RPMI7951 (cell line): ENCODE results near the gene KIF26B. TPM values are rescaled to one million over a fixed set of nuclear protein-coding genes. Genes with fewer than 3 reads are reported as not detected.
A peak's percentile ranks its signal among the peaks of the same experiment; 100 is the strongest.

Experiments
- DNase-seq: peaks from one replicate; pipeline ENCODE4 v3.0.0-alpha.2; 2012; ENCODE audit warnings: low read depth
- total RNA-seq: library from RNA; depleted of rRNA; stranded (reverse); fragments of >200 nt; shearing (Covaris generic); gene quantifications from 2 replicates; pipeline ENCODE4 v1.2.3, GENCODE V29; 2014

KIF26B gene
- total RNA-seq, 1 experiment from 2014 or later: 2.3 TPM

- no peak for DNase-seq
Measured at GRCh38 chr1:245679821-245680780, 525.3 kb downstream of the KIF26B start.

- DNase-seq: peak; percentile 14
Measured at GRCh38 chr1:245682638-245683628, 528.1 kb downstream of the KIF26B start.

GRCh38 chr1:245683676-245684075, 528.9 kb downstream of the KIF26B start:
- DNase-seq: no peak

- DNase-seq: no peak
Measured at GRCh38 chr1:245684166-245684565, 529.4 kb downstream of the KIF26B start.

GRCh38 chr1:245684571-245684970, 529.8 kb downstream of the KIF26B start:
- DNase-seq: no peak

- no peak for DNase-seq
Measured at GRCh38 chr1:245685111-245685810, 530.5 kb downstream of the KIF26B start.

- DNase-seq: no peak
Measured at GRCh38 chr1:245686006-245686405, 531.2 kb downstream of the KIF26B start.

- DNase-seq: no peak
Measured at GRCh38 chr1:245686446-245687030, 531.8 kb downstream of the KIF26B start.

GRCh38 chr1:245687152-245687635, 532.4 kb downstream of the KIF26B start:
- no peak for DNase-seq

- DNase-seq: no peak
Measured at GRCh38 chr1:245687636-245688535, 533.1 kb downstream of the KIF26B start.

GRCh38 chr1:245688536-245689453, 534.0 kb downstream of the KIF26B start:
- no peak for DNase-seq

- DNase-seq: no peak
Measured at GRCh38 chr1:245690156-245690690, 535.4 kb downstream of the KIF26B start.

- DNase-seq: no peak
Measured at GRCh38 chr1:245690946-245691541, 536.3 kb downstream of the KIF26B start.

- DNase-seq: no peak
Measured at GRCh38 chr1:245691897-245692296, 537.1 kb downstream of the KIF26B start.

GRCh38 chr1:245692318-245692717, 537.5 kb downstream of the KIF26B start:
- DNase-seq: no peak

- DNase-seq: no peak
Measured at GRCh38 chr1:245693116-245693793, 538.5 kb downstream of the KIF26B start.

GRCh38 chr1:245693941-245694752, 539.4 kb downstream of the KIF26B start:
- DNase-seq: no peak
